MM.1S (cell line): ENCODE results near the gene NEK11.

ENCODE experiments used
- DNase-seq: peaks from one replicate; pipeline ENCODE4 v3.0.0-alpha.2; 2015
- H2AFZ ChIP-seq: fragments of 300-600 bp; sonication (generic); 2 replicates; pipeline ENCODE4 v1.6.0; 2016; ENCODE audit warnings: antibody characterized with exemption, low read length
- H3F3A ChIP-seq: fragments of 300-600 bp; sonication (generic); 2 replicates; pipeline ENCODE4 v1.6.1; 2016; ENCODE audit warnings: mild to moderate bottlenecking, antibody characterized with exemption, low read length, moderate library complexity, mixed read lengths; ENCODE audit not compliant: insufficient read depth
- H3K27ac ChIP-seq: fragments of 300-600 bp; sonication (generic); 2 replicates; pipeline ENCODE4 v1.5.1; 2016; ENCODE audit warnings: mild to moderate bottlenecking, low read length
- H3K27me3 ChIP-seq: fragments of 300-600 bp; sonication (generic); replicated peaks from 2 replicates; pipeline ENCODE4 v1.6.0; 2016; ENCODE audit warnings: low read length; ENCODE audit not compliant: insufficient read depth
- H3K36me3 ChIP-seq: fragments of 300-600 bp; sonication (generic); replicated peaks from 2 replicates; pipeline ENCODE4 v1.6.1; 2016; ENCODE audit warnings: mild to moderate bottlenecking, low read length, mixed read lengths; ENCODE audit not compliant: insufficient read depth
- H3K4me1 ChIP-seq: fragments of 300-600 bp; sonication (generic); 2 replicates; pipeline ENCODE4 v1.6.1; 2016; ENCODE audit warnings: low read length, mixed read lengths
- H3K4me2 ChIP-seq: fragments of 300-600 bp; sonication (generic); 2 replicates; pipeline ENCODE4 v1.6.0; 2016; ENCODE audit warnings: low read depth, low read length
- H3K4me3 ChIP-seq: fragments of 300-600 bp; sonication (generic); 2 replicates; pipeline ENCODE4 v1.5.1; 2016; ENCODE audit warnings: low read length, mixed read lengths
- H3K79me2 ChIP-seq: fragments of 300-600 bp; sonication (generic); 2 replicates; pipeline ENCODE4 v1.6.1; 2016; ENCODE audit warnings: mixed run types, low read length, mixed read lengths
- H3K9ac ChIP-seq: fragments of 300-600 bp; sonication (generic); 2 replicates; pipeline ENCODE4 v1.6.1; 2016; ENCODE audit warnings: low read length, mixed read lengths
- H3K9me2 ChIP-seq: fragments of 300-600 bp; sonication (generic); replicated peaks from 2 replicates; pipeline ENCODE4 v1.6.1; 2016; ENCODE audit warnings: mild to moderate bottlenecking, low read length, mixed read lengths; ENCODE audit not compliant: insufficient read depth
- H3K9me3 ChIP-seq: fragments of 300-600 bp; sonication (generic); replicated peaks from 2 replicates; pipeline ENCODE4 v1.6.1; 2016; ENCODE audit warnings: mild to moderate bottlenecking, low read length, mixed read lengths; ENCODE audit not compliant: insufficient read depth
- H4K20me1 ChIP-seq: fragments of 300-600 bp; sonication (generic); 2 replicates; pipeline ENCODE4 v1.6.1; 2016; ENCODE audit warnings: mild to moderate bottlenecking, low read length, moderate library complexity, mixed read lengths; ENCODE audit not compliant: insufficient read depth
- CTCF ChIP-seq: fragments of 300-600 bp; sonication (generic); IDR thresholded peaks from 2 replicates; pipeline ENCODE4 v1.5.1; 2016; ENCODE audit warnings: antibody characterized with exemption, low read length, mixed read lengths
- EZH2 ChIP-seq: fragments of 300-600 bp; sonication (generic); optimal IDR thresholded peaks from 2 replicates; pipeline ENCODE3; 2017; ENCODE audit warnings: low read depth, mild to moderate bottlenecking, antibody characterized with exemption, low read length, mixed read lengths
- EZH2phosphoT487 ChIP-seq: fragments of 300-600 bp; sonication (generic); IDR thresholded peaks from 2 replicates; pipeline ENCODE4 v1.6.1; 2018; ENCODE audit warnings: antibody characterized with exemption, low read length

NEK11 gene

GRCh38 chr3:131075632-131076328 is 49.1 kb downstream of the NEK11 start:
- DNase-seq: peak; percentile 93
- peak overlapping the region; percentile 66 for H3K9ac ChIP-seq
- H3F3A ChIP-seq: peaks cover 16% of the 10 kb centered on the region
- peak overlapping the region; percentile 38 for H3K4me3 ChIP-seq
- no peaks in the 10 kb centered on the region for H3K9me3 ChIP-seq
- no peaks in the 10 kb centered on the region for H3K36me3 ChIP-seq
- H3K79me2 ChIP-seq: no peaks in the 10 kb centered on the region
- H3K9me2 ChIP-seq: no peaks in the 10 kb centered on the region
- H3K27ac ChIP-seq: peak overlapping the region; percentile 89
- TF ChIP-seq EZH2 (no peak), CTCF (no peak), EZH2phosphoT487 (no peak)
- peak overlapping the region; percentile 60; the same call in 1 of the 2 replicates for H2AFZ ChIP-seq
- peaks cover 32% of the 10 kb centered on the region for H3K4me1 ChIP-seq
- H4K20me1 ChIP-seq: no peaks in the 10 kb centered on the region
- peak overlapping the region; percentile 77 for H3K4me2 ChIP-seq
- H3K27me3 ChIP-seq: 0 out of 2 replicates have a peak, but pooled peaks cover 4% of the 10 kb centered on the region

- Histone ChIP-seq H3K36me3 (no peaks in the 10 kb centered on the region), H4K20me1 (no peaks in the 10 kb centered on the region), H3K9me2 (no peaks in the 10 kb centered on the region), H3K9me3 (no peaks in the 10 kb centered on the region), H3K4me1 (peaks cover 35% of the 10 kb centered on the region), H3F3A (peaks cover 16% of the 10 kb centered on the region), H3K4me2 (no peak overlapping the region), H3K4me3 (no peak overlapping the region), H3K27ac (no peak overlapping the region), H3K79me2 (no peaks in the 10 kb centered on the region), H3K27me3 (0 out of 2 replicates have a peak, but pooled peaks cover 4% of the 10 kb centered on the region), H2AFZ (no peak overlapping the region), H3K9ac (no peak overlapping the region)
- DNase-seq: no peak
- TF ChIP-seq EZH2 (no peak), CTCF (no peak), EZH2phosphoT487 (no peak)
Observed at GRCh38 chr3:131077904-131078303, 51.2 kb downstream of the NEK11 start.

- no peak overlapping the region for H3K9ac ChIP-seq
- 0 out of 2 replicates have a peak, but pooled peaks cover under 1% of the 10 kb centered on the region for H3K27me3 ChIP-seq
- no peak for DNase-seq
- H3K4me3 ChIP-seq: no peak overlapping the region
- TF ChIP-seq EZH2: no peak
- TF ChIP-seq EZH2phosphoT487: no peak
- TF ChIP-seq CTCF: no peak
- no peak overlapping the region for H3K27ac ChIP-seq
- peaks cover 47% of the 10 kb centered on the region for H3K4me1 ChIP-seq
- H4K20me1 ChIP-seq: no peaks in the 10 kb centered on the region
- H2AFZ ChIP-seq: no peak overlapping the region
- H3F3A ChIP-seq: peaks cover 16% of the 10 kb centered on the region
- no peak overlapping the region for H3K4me2 ChIP-seq
- no peaks in the 10 kb centered on the region for H3K79me2 ChIP-seq
- no peaks in the 10 kb centered on the region for H3K9me3 ChIP-seq
- H3K36me3 ChIP-seq: no peaks in the 10 kb centered on the region
- no peaks in the 10 kb centered on the region for H3K9me2 ChIP-seq
Observed at GRCh38 chr3:131079086-131079485, 52.4 kb downstream of the NEK11 start.
